K562 (cell line): Measurements from ENCODE around the gene ARHGEF12. TPM values are rescaled to one million over a fixed set of nuclear protein-coding genes. Genes with fewer than 3 reads are reported as not detected.

Experiments
- ATAC-seq: fragments of 200-7000 bp; cut with Tn5 transposase; 3 replicates; pipeline ENCODE4 v1.9.1; 2020; ENCODE audit warnings: moderate library complexity
- BruUV-seq: library from RNA; stranded (reverse); fragments of 400-500 nt; replicated peaks from 2 replicates; lab custom pipeline; 2021; lab: Mats Ljungman, UMichigan
- CTCF ChIA-PET: fragments of 300-600 bp; formaldehyde crosslinking; extraction: SDS; loops from one replicate; lab custom pipeline; 2021; ENCODE audit warnings: low intra/inter-chr PET ratio; lab: Yijun Ruan, JAX
- POLR2A ChIA-PET: fragments of 300-600, 350-650 bp; sonication (Branson Sonifier 250); formaldehyde crosslinking; extraction: SDS; loops from one replicate; lab custom pipeline; 2021; ENCODE audit warnings: antibody characterized with exemption, inconsistent platforms; lab: Yijun Ruan, JAX
- DNase-seq, 4 experiments: peaks; one replicate each; pipeline versions ENCODE4 v3.0.0 to v3.0.0-alpha.2; 2011 to 2018; ENCODE audit warnings: low spot score in 3 of 4, mixed read lengths in 3 of 4; ENCODE audit errors: extremely low read depth in 1 of 4
- FAIRE-seq: peaks from 2 replicates; lab custom pipeline; 2011; peaks lifted over from hg19 to GRCh38; lab: Jason Lieb, UNC
- H2AFZ ChIP-seq: 2 replicates; pipeline ENCODE4 v1.6.0; 2011; ENCODE audit warnings: low read depth, low read length, control low read depth, inconsistent platforms
- H3K27ac ChIP-seq: fragments of 200-600 bp; 3 replicates; pipeline ENCODE4 v1.8.0; 2011; ENCODE audit warnings: low read depth, mild to moderate bottlenecking, control low read depth, inconsistent platforms, low read length, moderate library complexity, mixed read lengths; ENCODE audit errors: extremely low read depth
- H3K27me3 ChIP-seq, 2 experiments: fragments of 300-600 bp in 1 of 2; 2 replicates in 1 of 2; 3 replicates in 1 of 2; pipeline versions ENCODE4 v1.6.0 to v1.8.0; 2011; ENCODE audit warnings: inconsistent platforms in 2 of 2, low read length in 2 of 2, mild to moderate bottlenecking in 1 of 2, mixed read lengths in 1 of 2, moderate library complexity in 1 of 2; ENCODE audit not compliant: control insufficient read depth in 2 of 2, insufficient read depth in 2 of 2
- H3K36me3 ChIP-seq: fragments of 300-600 bp; 3 replicates; pipeline ENCODE4 v1.8.0; 2011; ENCODE audit warnings: mild to moderate bottlenecking, low read length, inconsistent platforms; ENCODE audit not compliant: control insufficient read depth, insufficient read depth
- H3K4me1 ChIP-seq, 2 experiments: fragments of 200-600 bp in 1 of 2; replicated peaks in 1 of 2; 2 replicates in 1 of 2; 3 replicates in 1 of 2; pipeline versions ENCODE4 v1.5.1 to v1.8.0; 2011; ENCODE audit warnings: inconsistent platforms in 2 of 2, low read length in 2 of 2, mild to moderate bottlenecking in 1 of 2, mixed read lengths in 1 of 2, moderate library complexity in 1 of 2; ENCODE audit not compliant: control insufficient read depth in 2 of 2, insufficient read depth in 2 of 2
- H3K4me2 ChIP-seq: 2 replicates; pipeline ENCODE4 v1.6.1; 2011; ENCODE audit warnings: low read length, control low read depth, inconsistent platforms, mixed read lengths; ENCODE audit not compliant: insufficient read depth
- H3K4me3 ChIP-seq: fragments of 200-600 bp; sonication (generic), shearing (Covaris generic); 2 replicates; pipeline ENCODE4 v1.5.1; 2016; ENCODE audit warnings: control low read depth, inconsistent platforms
- H3K79me2 ChIP-seq: fragments of 200-600 bp; 3 replicates; pipeline ENCODE4 v1.8.0; 2011; ENCODE audit warnings: low read length, inconsistent platforms; ENCODE audit not compliant: control insufficient read depth, insufficient read depth
- H3K9ac ChIP-seq, 2 experiments: 2 replicates each; pipeline versions ENCODE4 v1.6.0 to v1.6.1; 2011; ENCODE audit warnings: low read depth in 2 of 2, low read length in 2 of 2, control low read depth in 1 of 2, inconsistent platforms in 1 of 2, mild to moderate bottlenecking in 1 of 2, mixed read lengths in 1 of 2; ENCODE audit not compliant: insufficient read depth in 1 of 2
- H3K9me1 ChIP-seq: one replicate; pipeline ENCODE4 v1.6.0; 2011; ENCODE audit warnings: inconsistent platforms, mild to moderate bottlenecking, low read length, moderate library complexity; ENCODE audit not compliant: control insufficient read depth, insufficient read depth
- H3K9me3 ChIP-seq: replicated peaks from 2 replicates; pipeline ENCODE4 v1.5.1; 2011; ENCODE audit warnings: low read depth, low read length, inconsistent platforms; ENCODE audit not compliant: control insufficient read depth, insufficient read depth
- H4K20me1 ChIP-seq: replicated peaks from 2 replicates; pipeline ENCODE4 v1.6.1; 2011; ENCODE audit warnings: low read length, inconsistent platforms, mixed read lengths; ENCODE audit not compliant: control insufficient read depth, insufficient read depth
- GTF2A2 ChIP-seq: IDR thresholded peaks from 2 replicates; pipeline ENCODE4 v1.6.1; 2016; ENCODE audit warnings: mild to moderate bottlenecking, missing genetic modification characterization, missing compliant biosample characterization
- HDGF ChIP-seq: fragments of 450-650 bp; IDR thresholded peaks from 2 replicates; pipeline ENCODE4 v1.6.1; 2016
- HEY1 ChIP-seq: fragments of 250-450 bp; sonication (Bioruptor Pico); IDR thresholded peaks from 2 replicates; pipeline ENCODE4 v1.5.0; 2020; ENCODE audit warnings: mild to moderate bottlenecking, moderate library complexity, borderline replicate concordance
- HNRNPLL ChIP-seq: fragments of 200-400 bp; formaldehyde crosslinking; IDR thresholded peaks from 2 replicates; pipeline ENCODE4 v1.6.1; 2017; ENCODE audit warnings: low read length, low read depth, mild to moderate bottlenecking; ENCODE audit not compliant: poor library complexity, severe bottlenecking
- IRF1 ChIP-seq: sonication (generic); formaldehyde crosslinking; IDR thresholded peaks from 2 replicates; pipeline ENCODE4 v1.8.0; 2022; ENCODE audit warnings: missing genetic modification reagents, mild to moderate bottlenecking, borderline replicate concordance
- NFXL1 ChIP-seq: fragments of 450-650 bp; formaldehyde crosslinking; IDR thresholded peaks from 2 replicates; pipeline ENCODE4 v1.4.0; 2021; ENCODE audit warnings: mild to moderate bottlenecking
- RBM39 ChIP-seq: fragments of 200-400 bp; formaldehyde crosslinking; optimal IDR thresholded peaks from 2 replicates; pipeline ENCODE3; 2018; ENCODE audit warnings: low read depth, low read length
- SFPQ ChIP-seq: fragments of 200-400 bp; formaldehyde crosslinking; IDR thresholded peaks from 2 replicates; pipeline ENCODE4 v1.6.1; 2017; ENCODE audit warnings: mild to moderate bottlenecking, low read depth, low read length, moderate library complexity
- SMAD3 ChIP-seq: fragments of 450-650 bp; formaldehyde crosslinking; conservative IDR thresholded peaks from 2 replicates; pipeline ENCODE4 v1.4.0; 2020; ENCODE audit warnings: mild to moderate bottlenecking
- THRA ChIP-seq: fragments of 450-650 bp; IDR thresholded peaks from 2 replicates; pipeline ENCODE4 v1.6.1; 2017; ENCODE audit warnings: mild to moderate bottlenecking, moderate library complexity
- WHSC1 ChIP-seq: IDR thresholded peaks from one replicate; pipeline ENCODE4 v1.6.1; 2012; ENCODE audit warnings: low read length, control low read depth, inconsistent platforms
- ZNF184 ChIP-seq: sonication (generic); formaldehyde crosslinking; IDR thresholded peaks from 2 replicates; pipeline ENCODE4 v1.5.0; 2020; ENCODE audit warnings: missing genetic modification reagents
- ZNF445 ChIP-seq: fragments of 250-450 bp; sonication (Bioruptor Pico); IDR thresholded peaks from 2 replicates; pipeline ENCODE4 v1.4.0; 2020; ENCODE audit warnings: low read depth, mild to moderate bottlenecking, moderate library complexity
- ZNF592 ChIP-seq: fragments of 450-650 bp; IDR thresholded peaks from 2 replicates; pipeline ENCODE4 v1.6.1; 2017; ENCODE audit warnings: antibody characterized with exemption, mild to moderate bottlenecking
- WGBS: fragments of 100-300 bp; shearing (Covaris generic); methylation state at CpG from one replicate; pipeline ENCODE4 v1.1.6; 2016; ENCODE audit warnings: low coverage, mixed read lengths; ENCODE audit not compliant: insufficient coverage; ENCODE audit errors: missing lambda C conversion rate; 5-methylcytosine and 5-hydroxymethylcytosine counted together
- in situ Hi-C: fragments of 300-500 bp; cut with MboI; formaldehyde crosslinking; loops from 4 replicates; pipeline ENCODE4 v1.15.0; 2018; ENCODE audit warnings: inconsistent platforms, mixed read lengths
- intact Hi-C: fragments of 100-400 bp; cut with micrococcal nuclease; formaldehyde crosslinking; loops from 2 replicates; pipeline ENCODE4 v1.14.2; 2022
- polyA plus RNA-seq, 8 experiments: library from polyadenylated mRNA; depleted of rRNA in 4 of 8; stranded (reverse) in 5 of 8; unstranded in 3 of 8; fragments of >200 nt; fragmentation: Nextera tagmentation in 2 of 8; fragmentation: Illumina TruSeq in 1 of 8; extraction: Ambion mirVana in 2 of 8; extraction: Trizol in 1 of 8; gene quantifications; 2 replicates each; pipeline versions ENCODE4 v1.2.1 to v1.2.3, GENCODE V29; 2011 to 2014; ENCODE audit warnings: inconsistent platforms in 1 of 8, missing spikeins in 1 of 8
- total RNA-seq, 7 experiments: library from RNA; depleted of rRNA in 6 of 7; stranded (reverse); fragments of >200 nt in 6 of 7; fragmentation: Illumina TruSeq in 2 of 7; extraction: Trizol in 2 of 7; gene quantifications; 2 replicates each; pipeline versions ENCODE4 v1.2.1 to v1.2.3, GENCODE V29; 2011 to 2021; ENCODE audit warnings: low replicate concordance in 1 of 7

ARHGEF12 gene
- total and polyA plus RNA-seq, 9 of the 15 experiments (the other 6 are each of a cell fraction or from before 2014, with no cell fraction given) = 3.5 to 51.7 (median 29.5) TPM

GRCh38 chr11:120532082-120532831, 196.0 kb downstream of the ARHGEF12 start:
- H2AFZ ChIP-seq = no peak overlapping the region
- H3K9ac ChIP-seq = no peak overlapping the region
- in situ Hi-C loops (no loop called here), intact Hi-C loops (no loop called here)
- H3K4me1 ChIP-seq = 0 out of 5 replicates have a peak, but pooled peaks cover 0 to 3% of the 10 kb centered on the region in 2 experiments
- H3K27me3 ChIP-seq = peaks cover 31 to 85% of the 10 kb centered on the region in 2 experiments; a peak in 4 of 5 replicates
- POLR2A ChIA-PET = no interaction called here
- WGBS = 0% methylated on average over 15 of the region's 16 CpGs
- CTCF ChIA-PET = no interaction called here
- H3K9me3 ChIP-seq = no peaks in the 10 kb centered on the region
- H3K4me3 ChIP-seq = no peak overlapping the region
- no peak for FAIRE-seq
- no TSS peak for BruUV-seq
- no peaks in the 10 kb centered on the region for H3K36me3 ChIP-seq
- H3K79me2 ChIP-seq = no peaks in the 10 kb centered on the region
- H3K9me1 ChIP-seq = no peaks in the 10 kb centered on the region
- no peak for DNase-seq
- no peak for ATAC-seq
- no peak overlapping the region for H3K4me2 ChIP-seq
- no peaks in the 10 kb centered on the region for H4K20me1 ChIP-seq
- H3K27ac ChIP-seq = no peak overlapping the region
- TF ChIP-seq ZNF184 (CRISPR knock-in tag) (no peak), NFXL1 (CRISPR knock-in tag) (no peak), THRA (no peak), WHSC1 (no peak), ZNF445 (no peak), HNRNPLL (no peak), ZNF592 (no peak), GTF2A2 (tag) (no peak), SMAD3 (no peak), HDGF (no peak), IRF1 (CRISPR knock-in tag) (no peak), SFPQ (no peak), RBM39 (no peak), HEY1 (no peak)
